Ishikawa (cell line): ENCODE results near the gene PDE7B.

Source experiments
- CEBPB ChIP-seq: IDR thresholded peaks from 2 replicates; pipeline ENCODE4 v1.6.1; 2012
- CREB1 ChIP-seq: IDR thresholded peaks from 2 replicates; pipeline ENCODE4 v1.6.1; 2012; ENCODE audit warnings: low read depth
- EGR1 ChIP-seq: IDR thresholded peaks from 2 replicates; pipeline ENCODE4 v1.6.1; 2012
- EP300 ChIP-seq: IDR thresholded peaks from 2 replicates; pipeline ENCODE4 v1.6.1; 2012; ENCODE audit warnings: borderline replicate concordance
- FOXM1 ChIP-seq: IDR thresholded peaks from 2 replicates; pipeline ENCODE4 v1.6.1; 2012; ENCODE audit warnings: low read depth, borderline replicate concordance
- MAX ChIP-seq: IDR thresholded peaks from 2 replicates; pipeline ENCODE4 v1.6.1; 2012
- NFIC ChIP-seq: IDR thresholded peaks from 2 replicates; pipeline ENCODE4 v1.6.1; 2012
- RAD21 ChIP-seq: IDR thresholded peaks from 2 replicates; pipeline ENCODE4 v1.6.1; 2012; ENCODE audit warnings: low read depth
- REST ChIP-seq: IDR thresholded peaks from 2 replicates; pipeline ENCODE4 v1.6.1; 2012; ENCODE audit warnings: low read depth, mild to moderate bottlenecking
- TAF1 ChIP-seq: IDR thresholded peaks from 2 replicates; pipeline ENCODE4 v1.6.1; 2012; ENCODE audit warnings: low read depth, mild to moderate bottlenecking
- TCF12 ChIP-seq: IDR thresholded peaks from 2 replicates; pipeline ENCODE4 v1.6.1; 2012; ENCODE audit warnings: low read depth
- TEAD4 ChIP-seq: IDR thresholded peaks from 2 replicates; pipeline ENCODE4 v1.6.1; 2012
- YY1 ChIP-seq: IDR thresholded peaks from 2 replicates; pipeline ENCODE4 v1.6.1; 2012; ENCODE audit warnings: low read depth
- ZBTB7A ChIP-seq: IDR thresholded peaks from 2 replicates; pipeline ENCODE4 v1.6.1; 2012; ENCODE audit warnings: low read depth
- TF ChIP-seq, protein P1 (sequence below): IDR thresholded peaks from 2 replicates; pipeline ENCODE4 v1.6.1; 2012

Gene PDE7B

DNA sequence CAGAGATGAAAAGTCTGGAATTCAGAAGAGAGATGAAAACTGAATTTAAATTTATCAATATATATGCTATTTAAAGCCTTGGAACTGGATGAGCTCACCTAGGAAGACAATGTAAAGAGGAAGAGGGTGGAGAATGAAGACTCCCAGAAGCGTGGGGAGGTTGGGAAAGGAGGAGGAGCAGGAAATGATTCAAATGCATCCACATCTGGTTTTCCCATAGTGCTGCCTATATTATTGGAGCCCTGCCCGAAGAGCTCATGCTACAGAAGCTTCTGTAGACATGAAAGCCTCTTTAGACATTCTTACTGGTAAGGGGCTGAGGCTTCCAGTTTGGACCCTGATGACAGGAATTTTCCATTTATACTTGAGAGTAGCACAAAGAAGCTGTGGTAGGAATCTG is 19.2 kb downstream of the PDE7B start:
- TF ChIP-seq YY1 (no peak), TEAD4 (no peak), TCF12 (no peak), RAD21 (no peak), FOXM1 (no peak), MAX (no peak), EP300 (no peak), CREB1 (no peak), CEBPB (no peak)
- TF ChIP-seq, protein P1, sequence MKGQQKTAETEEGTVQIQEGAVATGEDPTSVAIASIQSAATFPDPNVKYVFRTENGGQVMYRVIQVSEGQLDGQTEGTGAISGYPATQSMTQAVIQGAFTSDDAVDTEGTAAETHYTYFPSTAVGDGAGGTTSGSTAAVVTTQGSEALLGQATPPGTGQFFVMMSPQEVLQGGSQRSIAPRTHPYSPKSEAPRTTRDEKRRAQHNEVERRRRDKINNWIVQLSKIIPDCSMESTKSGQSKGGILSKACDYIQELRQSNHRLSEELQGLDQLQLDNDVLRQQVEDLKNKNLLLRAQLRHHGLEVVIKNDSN, result no peak

- TF ChIP-seq TCF12 (no peak), YY1 (no peak), ZBTB7A (no peak), FOXM1 (no peak), CREB1 (no peak), EP300 (no peak), RAD21 (no peak), NFIC (no peak), CEBPB (no peak), MAX (no peak), TEAD4 (no peak), TAF1 (no peak), REST (no peak)
- TF ChIP-seq, protein P1, result no peak
These were observed 19.8 kb downstream of the PDE7B start for GRCh38 chr6:135871296-135871695.

DNA sequence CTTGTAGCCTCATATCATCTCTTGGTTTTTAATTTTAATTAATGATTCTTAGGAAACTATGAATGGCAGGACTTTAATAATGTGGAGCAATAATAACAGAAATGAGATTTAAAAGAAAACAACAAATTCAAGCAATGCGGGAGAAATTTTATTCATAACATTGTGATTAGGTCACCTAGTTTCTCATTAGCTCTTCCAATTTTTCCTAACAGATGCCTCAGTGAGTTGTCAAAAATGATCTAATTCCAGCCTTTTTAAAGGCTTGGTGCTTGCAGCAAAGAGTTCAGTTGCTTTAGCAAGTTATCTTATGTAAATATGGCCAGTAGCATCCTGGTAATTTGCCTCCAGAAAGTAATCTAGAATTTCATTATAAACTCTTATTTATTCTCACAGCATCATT is 20.4 kb downstream of the PDE7B start:
- no peak for TF ChIP-seq CEBPB
- TF ChIP-seq YY1, result no peak
- no peak for TF ChIP-seq EP300
- no peak for TF ChIP-seq EGR1
- TF ChIP-seq, protein P1, result no peak
- no peak for TF ChIP-seq TEAD4

GRCh38 chr6:135875446-135875845 is 23.9 kb downstream of the PDE7B start:
- TF ChIP-seq FOXM1, result no peak
- no peak for TF ChIP-seq TAF1
- no peak for TF ChIP-seq EP300
- TF ChIP-seq TEAD4, result no peak
- TF ChIP-seq YY1, result no peak
- no peak for TF ChIP-seq CREB1
- TF ChIP-seq EGR1, result no peak
- no peak for TF ChIP-seq NFIC
- no peak for TF ChIP-seq CEBPB
- no peak for TF ChIP-seq MAX
- no peak for TF ChIP-seq TCF12
- TF ChIP-seq RAD21, result no peak
- TF ChIP-seq ZBTB7A, result no peak
- no peak for TF ChIP-seq REST
- TF ChIP-seq, protein P1, result no peak

DNA sequence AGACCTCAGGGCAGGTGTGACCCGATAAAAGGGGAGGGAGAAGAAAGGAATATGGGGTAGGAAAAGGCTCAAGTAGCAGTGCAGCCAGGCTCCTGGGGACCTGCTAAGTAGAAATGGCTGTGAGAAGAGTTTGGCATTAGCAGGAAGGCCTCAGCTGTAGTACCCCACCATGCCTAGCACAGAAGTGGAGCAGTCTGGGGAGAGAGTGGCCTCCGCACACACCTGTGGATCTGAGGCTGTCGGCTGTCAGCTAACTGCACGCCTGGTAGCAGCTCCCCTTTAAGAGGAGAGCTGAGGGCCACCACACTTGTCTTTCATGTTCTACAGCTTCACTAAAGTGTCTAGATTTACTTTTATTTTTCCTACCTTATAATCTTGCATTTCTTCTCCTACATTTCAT is 24.6 kb downstream of the PDE7B start:
- TF ChIP-seq TAF1 (no peak), EGR1 (no peak), YY1 (no peak), MAX (no peak), TEAD4 (no peak)

DNA sequence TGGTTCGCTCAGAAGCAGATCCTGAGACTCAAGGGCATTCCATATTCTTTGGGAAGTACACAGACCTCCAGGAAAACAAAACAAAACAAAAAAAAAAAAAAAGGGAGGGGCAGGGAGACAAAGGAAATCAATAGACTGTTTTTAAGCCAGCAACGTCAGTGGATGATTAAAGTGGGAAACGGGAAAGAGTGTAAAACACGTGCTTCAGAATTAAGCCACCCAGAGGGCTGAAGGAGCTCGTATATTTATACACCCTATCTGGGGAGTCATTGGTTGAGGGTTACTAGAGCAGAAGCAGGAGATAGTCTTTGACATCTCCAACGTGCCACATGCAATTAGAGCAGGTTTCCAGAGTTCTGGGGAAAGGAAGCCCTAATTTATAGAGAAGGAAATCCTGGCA is 26.2 kb downstream of the PDE7B start:
- TF ChIP-seq TCF12 (no peak), FOXM1 (no peak), TEAD4 (no peak), REST (no peak), ZBTB7A (no peak), EGR1 (no peak), YY1 (no peak), CEBPB (no peak), RAD21 (no peak), CREB1 (no peak), TAF1 (no peak), EP300 (no peak), NFIC (no peak), MAX (no peak)
- TF ChIP-seq, protein P1, result no peak
